NB4 (cell line): ENCODE data around the gene AMPD3.
"Not testable (repeated sequence)": the region's sequence is repeated elsewhere in the genome, so short reads cannot be mapped to it uniquely, and the experiment has no call there.

Experiments used
- DNase-seq: peaks from one replicate; pipeline ENCODE4 v3.0.0; 2010; ENCODE audit warnings: low read depth
- H3K4me3 ChIP-seq: one replicate; pipeline ENCODE4 v1.5.1; 2011; ENCODE audit warnings: mild to moderate bottlenecking, low read depth, low read length, moderate library complexity
- MYC ChIP-seq: IDR thresholded peaks from 2 replicates; pipeline ENCODE4 v1.6.1; 2011; ENCODE audit warnings: low read depth, low read length
- POLR2A ChIP-seq: IDR thresholded peaks from 2 replicates; pipeline ENCODE4 v1.6.1; 2011; ENCODE audit warnings: mild to moderate bottlenecking; ENCODE audit not compliant: insufficient read length; ENCODE audit errors: extremely low read depth
- TF ChIP-seq, protein P1 (sequence below): IDR thresholded peaks from 2 replicates; pipeline ENCODE4 v1.6.1; 2011; ENCODE audit warnings: low read depth, low read length
- TF ChIP-seq, protein P2 (sequence below): IDR thresholded peaks from one replicate; pipeline ENCODE4 v1.5.1; 2012; ENCODE audit warnings: low read depth, low read length

The AMPD3 gene

GRCh38 chr11:10432971-10433370, 22.1 kb upstream of the AMPD3 start:
- TF ChIP-seq, protein P1, sequence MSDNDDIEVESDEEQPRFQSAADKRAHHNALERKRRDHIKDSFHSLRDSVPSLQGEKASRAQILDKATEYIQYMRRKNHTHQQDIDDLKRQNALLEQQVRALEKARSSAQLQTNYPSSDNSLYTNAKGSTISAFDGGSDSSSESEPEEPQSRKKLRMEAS: no peak
- TF ChIP-seq, protein P2, sequence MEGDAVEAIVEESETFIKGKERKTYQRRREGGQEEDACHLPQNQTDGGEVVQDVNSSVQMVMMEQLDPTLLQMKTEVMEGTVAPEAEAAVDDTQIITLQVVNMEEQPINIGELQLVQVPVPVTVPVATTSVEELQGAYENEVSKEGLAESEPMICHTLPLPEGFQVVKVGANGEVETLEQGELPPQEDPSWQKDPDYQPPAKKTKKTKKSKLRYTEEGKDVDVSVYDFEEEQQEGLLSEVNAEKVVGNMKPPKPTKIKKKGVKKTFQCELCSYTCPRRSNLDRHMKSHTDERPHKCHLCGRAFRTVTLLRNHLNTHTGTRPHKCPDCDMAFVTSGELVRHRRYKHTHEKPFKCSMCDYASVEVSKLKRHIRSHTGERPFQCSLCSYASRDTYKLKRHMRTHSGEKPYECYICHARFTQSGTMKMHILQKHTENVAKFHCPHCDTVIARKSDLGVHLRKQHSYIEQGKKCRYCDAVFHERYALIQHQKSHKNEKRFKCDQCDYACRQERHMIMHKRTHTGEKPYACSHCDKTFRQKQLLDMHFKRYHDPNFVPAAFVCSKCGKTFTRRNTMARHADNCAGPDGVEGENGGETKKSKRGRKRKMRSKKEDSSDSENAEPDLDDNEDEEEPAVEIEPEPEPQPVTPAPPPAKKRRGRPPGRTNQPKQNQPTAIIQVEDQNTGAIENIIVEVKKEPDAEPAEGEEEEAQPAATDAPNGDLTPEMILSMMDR: no peak
- no peak for TF ChIP-seq MYC
- TF ChIP-seq POLR2A: no peak
- no peak overlapping the region for H3K4me3 ChIP-seq
- DNase-seq: no peak

GRCh38 chr11:10436224-10436623, 18.8 kb upstream of the AMPD3 start:
- TF ChIP-seq, protein P2: no peak
- TF ChIP-seq MYC: peak; percentile 61; the same call in 1 of the 2 replicates
- TF ChIP-seq, protein P1: peak; percentile 59
- no peak for TF ChIP-seq POLR2A
- H3K4me3 ChIP-seq: peak overlapping the region; percentile 8
- peak; percentile 97 for DNase-seq

DNA sequence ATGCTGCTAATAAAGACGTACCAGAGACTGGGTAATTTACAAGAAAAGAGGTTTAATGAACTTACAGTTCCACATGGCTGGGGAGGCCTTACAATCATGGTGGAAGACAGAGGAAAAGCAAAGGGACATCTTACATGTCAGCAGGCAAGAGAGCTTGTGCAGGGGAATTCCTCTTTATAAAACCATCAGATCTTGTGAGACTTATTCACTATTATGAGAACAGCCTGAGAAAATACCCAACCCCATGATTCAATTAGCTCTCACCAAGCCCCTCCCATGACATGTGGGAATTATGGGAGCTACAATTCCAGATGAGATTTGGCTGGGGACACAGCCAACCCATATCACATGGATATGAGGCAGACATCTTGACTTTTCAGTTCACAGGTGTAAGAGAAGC, 18.4 kb upstream of the AMPD3 start:
- not testable (repeated sequence) for DNase-seq
- peak overlapping the region; percentile 12 for H3K4me3 ChIP-seq

- TF ChIP-seq POLR2A (no peak), MYC (no peak)
- TF ChIP-seq, protein P1: no peak
- TF ChIP-seq, protein P2: no peak
- peak; percentile 29 for DNase-seq
- H3K4me3 ChIP-seq: no peak overlapping the region
Measured at GRCh38 chr11:10438458-10438857, 16.6 kb upstream of the AMPD3 start.

- H3K4me3 ChIP-seq: no peak overlapping the region
- TF ChIP-seq MYC (no peak), POLR2A (no peak)
- TF ChIP-seq, protein P2: no peak
- TF ChIP-seq, protein P1: no peak
- no peak for DNase-seq
Measured at GRCh38 chr11:10439351-10439750, 15.7 kb upstream of the AMPD3 start.

GRCh38 chr11:10439924-10440323, 15.1 kb upstream of the AMPD3 start:
- no peak overlapping the region for H3K4me3 ChIP-seq
- no peak for DNase-seq
- TF ChIP-seq MYC (no peak), POLR2A (no peak)
- TF ChIP-seq, protein P2: no peak
- TF ChIP-seq, protein P1: no peak
